Activated CD8-positive, alpha-beta memory T cell treated with anti-CD3 and anti-CD28 coated beads, Interleukin-2, amount 50 U/mL, for 24 hours (primary cell): ENCODE results near the gene CLDN9.
A peak's percentile ranks its signal among the peaks of the same experiment; 100 is the strongest.

Experiments used
- DNase-seq: peaks from one replicate; pipeline ENCODE4 v3.0.0-alpha.2; 2020; ENCODE audit errors: extremely low read depth

CLDN9 gene, protein sequence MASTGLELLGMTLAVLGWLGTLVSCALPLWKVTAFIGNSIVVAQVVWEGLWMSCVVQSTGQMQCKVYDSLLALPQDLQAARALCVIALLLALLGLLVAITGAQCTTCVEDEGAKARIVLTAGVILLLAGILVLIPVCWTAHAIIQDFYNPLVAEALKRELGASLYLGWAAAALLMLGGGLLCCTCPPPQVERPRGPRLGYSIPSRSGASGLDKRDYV

GRCh38 chr16:3012828-3013420, at the start of gene CLDN9:
CLDN9 (plus strand) TSS chr16:3012923; CDS start chr16:3013363, 440 bp downstream.
- DNase-seq, result no peak

DNA sequence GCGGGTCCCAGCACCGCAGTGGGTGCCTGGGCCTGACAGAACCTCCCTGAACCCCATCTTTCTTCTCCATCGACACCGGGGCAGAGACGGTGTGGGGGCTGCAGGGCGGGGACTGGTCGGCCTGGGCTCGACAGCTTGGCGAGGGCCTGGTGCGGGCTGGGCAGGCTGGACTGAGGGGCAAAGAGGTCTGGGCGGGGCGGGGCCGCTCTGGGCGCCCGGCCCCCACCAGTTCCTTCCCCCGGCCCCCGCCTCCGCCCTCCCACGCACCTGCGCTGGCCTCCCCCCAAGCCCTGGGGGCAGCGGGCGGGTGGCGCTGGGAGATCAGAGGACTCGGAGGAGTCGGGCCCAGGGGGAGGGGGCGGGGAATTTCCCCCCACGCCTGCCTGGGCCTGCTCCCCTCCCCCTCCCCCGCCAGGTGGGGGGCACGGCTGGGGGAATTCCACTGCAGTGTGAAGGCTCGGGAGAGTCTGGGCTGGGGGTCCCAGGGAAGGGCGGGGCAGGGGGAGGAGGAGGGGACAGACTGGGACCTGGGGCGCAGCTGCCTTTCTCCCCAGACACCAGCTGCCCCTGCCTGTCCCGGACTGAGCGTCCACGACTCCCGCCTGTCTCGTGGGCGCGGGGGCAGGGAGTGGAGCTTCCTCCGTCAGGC, 49.5 kb upstream of the CLDN9 start:
- no peak for DNase-seq

DNA sequence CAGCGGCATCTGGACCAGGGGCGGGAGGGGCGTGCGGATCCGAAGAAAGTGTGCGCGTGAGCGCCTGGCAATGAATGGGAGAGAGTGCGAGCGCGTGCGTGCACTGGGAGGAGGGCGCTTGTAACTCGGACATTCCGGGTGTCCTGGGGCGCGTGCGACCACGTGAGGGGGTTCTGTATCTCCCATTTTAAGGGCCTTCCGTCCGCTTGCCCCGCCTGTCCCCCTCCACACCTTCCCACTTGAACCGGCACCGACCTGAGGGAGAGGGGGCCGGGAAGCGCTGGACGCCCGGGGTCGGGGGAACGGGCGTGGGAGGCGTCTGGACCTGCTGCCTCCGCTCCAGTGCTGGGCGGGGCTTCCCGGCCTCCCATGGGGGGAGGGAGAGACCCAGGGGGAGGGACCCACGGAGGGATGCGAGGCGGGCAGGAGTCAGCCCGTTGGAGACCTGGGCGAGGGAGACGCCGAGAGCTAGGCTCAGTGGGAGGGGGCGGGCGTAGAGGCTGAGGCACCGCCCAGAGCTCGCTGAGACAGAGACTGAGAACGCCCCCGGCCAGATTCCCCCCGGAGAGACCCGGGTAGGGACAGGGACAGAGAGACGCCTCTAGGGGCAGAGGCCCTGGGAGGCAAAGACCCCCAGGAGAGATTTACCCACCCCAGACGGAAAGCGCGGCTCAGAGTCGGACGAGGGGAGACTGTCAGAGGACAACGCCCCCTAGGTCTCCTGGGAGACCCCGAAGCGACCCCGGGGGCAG, 48.8 kb upstream of the CLDN9 start, which contains the start of gene KREMEN2:
TSS of gene KREMEN2 (plus strand) at position 553 of the 752 bp plus-strand sequence. CDS start 246 bp downstream, outside the sequence.
- DNase-seq, result no peak

GRCh38 chr16:2964475-2965336, 48.0 kb upstream of the CLDN9 start:
- DNase-seq, result no peak

GRCh38 chr16:2966043-2966807, 46.5 kb upstream of the CLDN9 start:
- no peak for DNase-seq

DNA sequence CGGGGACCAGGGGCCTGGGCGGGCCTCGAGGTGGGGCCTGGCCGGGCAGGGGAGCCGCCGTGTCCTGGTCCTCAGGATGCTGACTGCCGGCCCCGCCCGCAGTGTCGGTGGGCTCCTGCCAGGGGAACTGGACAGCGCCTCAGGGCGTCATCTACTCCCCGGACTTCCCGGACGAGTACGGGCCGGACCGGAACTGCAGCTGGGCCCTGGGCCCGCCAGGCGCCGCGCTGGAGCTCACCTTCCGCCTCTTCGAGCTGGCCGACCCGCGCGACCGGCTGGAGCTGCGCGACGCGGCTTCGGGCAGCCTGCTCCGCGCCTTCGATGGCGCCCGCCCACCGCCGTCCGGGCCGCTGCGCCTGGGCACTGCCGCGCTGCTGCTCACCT, 45.9 kb upstream of the CLDN9 start:
- no peak for DNase-seq

DNA sequence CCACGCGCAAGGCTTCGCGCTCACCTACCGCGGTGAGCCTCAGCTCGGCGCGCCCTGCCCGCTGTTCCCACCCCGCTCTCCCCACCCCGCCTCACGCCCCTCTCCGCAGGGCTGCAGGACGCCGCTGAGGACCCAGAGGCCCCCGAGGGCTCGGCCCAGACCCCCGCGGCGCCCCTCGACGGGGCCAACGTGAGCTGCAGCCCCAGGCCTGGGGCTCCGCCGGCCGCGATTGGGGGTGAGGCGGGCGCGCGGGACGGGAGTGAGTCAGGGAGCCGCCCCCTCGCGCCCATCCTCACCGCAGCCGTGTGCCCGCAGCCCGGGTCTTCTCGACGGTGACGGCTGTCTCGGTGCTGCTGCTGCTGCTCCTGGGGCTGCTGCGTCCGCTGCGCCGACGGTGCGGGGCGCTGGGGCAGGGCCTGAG, 45.5 kb upstream of the CLDN9 start:
- DNase-seq, result no peak

DNA sequence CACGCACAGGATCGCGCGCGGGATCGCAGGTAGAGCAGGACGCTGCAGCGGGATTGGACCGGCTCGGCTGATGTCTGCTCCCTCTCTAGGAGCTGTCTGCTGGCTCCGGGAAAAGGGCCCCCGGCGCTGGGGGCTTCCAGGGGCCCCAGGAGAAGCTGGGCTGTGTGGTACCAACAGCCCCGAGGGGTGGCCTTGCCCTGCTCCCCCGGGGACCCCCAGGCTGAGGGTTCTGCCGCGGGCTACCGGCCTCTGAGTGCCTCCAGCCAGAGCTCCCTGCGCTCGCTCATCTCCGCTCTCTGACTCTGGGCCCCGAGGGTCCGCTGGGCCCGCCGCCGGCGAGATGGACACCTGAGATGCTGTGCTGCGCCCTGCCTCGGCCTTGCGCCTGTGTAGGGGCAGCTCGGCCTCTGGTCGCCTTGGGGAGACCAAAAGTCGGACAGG, 45.0 kb upstream of the CLDN9 start:
- DNase-seq, result no peak

DNA sequence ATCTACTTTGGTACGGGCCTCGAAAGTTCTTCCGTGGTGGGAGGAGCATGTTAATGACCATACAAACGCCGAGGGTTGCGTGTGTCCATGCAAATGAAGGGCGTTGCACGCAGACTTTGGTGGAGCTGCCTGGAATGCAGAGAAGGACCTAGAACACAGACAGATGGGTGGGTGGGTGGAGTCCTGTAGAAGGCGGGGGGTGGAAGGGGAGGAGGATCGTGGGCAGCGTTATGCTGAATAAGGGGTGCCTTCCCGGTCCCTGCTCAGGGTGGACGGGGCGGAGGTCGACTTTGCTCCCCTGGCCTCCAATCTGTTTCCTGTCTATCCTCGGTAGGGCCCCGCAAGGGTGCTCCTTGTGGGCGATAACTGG, 44.4 kb upstream of the CLDN9 start:
- DNase-seq, result no peak

GRCh38 chr16:2968738-2969544, 43.8 kb upstream of the CLDN9 start, which contains the start of gene PAQR4:
PAQR4 (plus strand) TSS chr16:2969348; CDS start chr16:2969675, 327 bp downstream.
- DNase-seq, result peak; percentile 46

GRCh38 chr16:2969545-2970521, 42.9 kb upstream of the CLDN9 start:
- peak; percentile 46 for DNase-seq

- no peak for DNase-seq
Measured at GRCh38 chr16:2970563-2970962, 42.2 kb upstream of the CLDN9 start.

- no peak for DNase-seq
Measured at GRCh38 chr16:2971134-2971984, 41.4 kb upstream of the CLDN9 start.

DNA sequence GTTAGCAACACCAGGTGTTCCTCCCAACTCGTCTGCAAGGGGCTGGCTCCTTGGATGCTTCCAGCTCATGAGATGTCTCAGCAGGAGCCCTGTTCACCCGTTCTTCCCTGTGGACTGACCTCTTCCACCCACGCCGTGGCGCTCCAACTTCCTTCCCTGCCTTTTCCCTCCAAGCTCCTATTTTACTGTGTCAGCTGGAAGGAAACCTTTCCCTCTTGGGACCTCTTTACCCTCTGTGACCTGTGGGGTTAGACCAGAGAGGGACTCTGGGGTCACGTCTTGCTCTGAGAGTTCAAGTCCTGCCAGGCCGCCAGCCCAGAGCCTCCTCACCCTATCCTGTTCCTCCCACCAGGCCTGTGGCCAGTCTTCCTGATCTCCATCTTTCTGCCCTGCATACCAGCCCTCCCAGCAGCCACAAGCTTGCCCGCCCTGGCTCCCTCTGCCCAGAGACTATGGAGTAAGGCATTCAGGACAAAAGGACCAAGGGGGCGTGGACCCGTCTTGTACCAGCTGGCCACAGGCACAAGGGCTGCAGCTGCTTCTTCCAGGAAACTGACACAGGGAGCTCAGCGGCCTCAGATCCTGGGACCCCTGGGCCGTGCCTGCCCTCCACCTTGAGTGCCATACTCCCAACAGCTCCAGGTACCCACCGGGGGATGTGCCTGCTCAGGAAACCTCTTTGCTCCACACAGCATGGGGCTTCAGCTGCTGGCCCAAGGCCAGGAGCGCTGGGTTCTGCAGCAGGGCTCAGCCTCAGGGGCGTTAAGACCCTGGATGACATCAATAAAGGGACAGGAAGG, 40.5 kb upstream of the CLDN9 start:
- no peak for DNase-seq

DNA sequence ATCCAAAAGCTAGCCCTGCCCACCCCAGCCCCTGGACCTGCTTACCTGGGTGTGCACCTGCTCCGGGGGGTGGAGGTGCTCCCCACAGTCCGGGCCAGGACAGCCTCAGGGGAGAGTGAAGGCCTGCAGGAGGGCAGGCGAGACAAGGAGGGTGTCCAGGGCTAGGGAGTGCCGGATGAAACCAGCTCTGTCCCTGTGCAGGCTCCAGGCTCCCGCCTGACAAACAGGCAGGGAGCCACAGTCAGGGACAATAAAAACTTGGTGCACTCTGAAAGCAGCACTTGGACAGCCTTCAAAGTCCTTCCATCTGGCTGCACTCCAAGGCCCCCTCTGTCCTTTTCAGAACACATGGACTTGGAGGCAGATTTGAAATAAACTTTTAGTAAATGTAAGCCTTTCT, 39.6 kb upstream of the CLDN9 start:
- no peak for DNase-seq

GRCh38 chr16:2973605-2974318, 39.0 kb upstream of the CLDN9 start:
- no peak for DNase-seq
